ENCODE measurements around the gene GLB1L2. TPM values are rescaled to one million over a fixed set of nuclear protein-coding genes. Genes with fewer than 3 reads are reported as not detected.
"Not testable (repeated sequence)": the region's sequence is repeated elsewhere in the genome, so short reads cannot be mapped to it uniquely, and the experiment has no call there.

Gene GLB1L2
- polyA plus RNA-seq, 1 experiment, result 0.11 TPM

DNA sequence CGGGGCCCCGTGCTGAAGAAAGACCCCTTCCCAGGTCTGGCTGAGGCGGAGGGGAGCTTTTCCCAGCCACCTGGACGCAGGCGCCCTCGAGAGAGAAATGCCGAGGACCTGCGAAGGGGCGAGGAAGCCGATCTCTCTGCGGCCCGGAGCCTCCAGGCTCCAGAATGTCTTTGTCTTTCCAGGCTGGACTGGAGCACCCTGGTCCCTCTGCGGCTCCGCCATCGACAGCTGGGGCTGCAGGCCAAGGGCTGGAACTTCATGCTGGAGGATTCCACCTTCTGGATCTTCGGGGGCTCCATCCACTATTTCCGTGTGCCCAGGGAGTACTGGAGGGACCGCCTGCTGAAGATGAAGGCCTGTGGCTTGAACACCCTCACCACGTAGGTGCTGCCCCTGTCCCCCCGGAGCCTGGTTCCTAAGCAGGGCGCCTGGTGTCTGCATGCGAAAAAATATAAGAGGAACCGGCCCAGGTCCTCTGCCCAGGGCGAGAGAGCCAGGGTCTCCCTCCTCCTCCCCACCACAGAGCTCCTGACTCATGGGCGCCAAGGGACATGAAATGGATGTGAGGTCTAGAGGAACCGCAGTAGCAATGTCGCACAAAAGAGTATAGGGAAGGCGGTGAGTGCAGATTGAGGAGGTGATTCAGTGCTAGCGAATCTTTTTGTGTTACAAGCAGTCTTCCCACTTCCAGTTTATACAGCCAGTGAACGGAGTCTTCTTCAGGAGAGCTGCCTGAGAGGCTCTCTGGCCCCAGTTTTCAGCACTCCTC lies 11.0 kb downstream of the GLB1L2 start:
- H3K27me3 ChIP-seq (ENCODE audit: control insufficient read depth, insufficient read depth, low read length), result no peaks in the 10 kb centered on the region
- CTCF ChIA-PET, result interaction anchor here (0.7 kb wide), 1 partner anchor 32 kb away, joined by 3 read pairs; no protein-coding TSS in a partner anchor
- no peak for DNase-seq (ENCODE audit: low read depth, low spot score)
- TF ChIP-seq, protein P1, sequence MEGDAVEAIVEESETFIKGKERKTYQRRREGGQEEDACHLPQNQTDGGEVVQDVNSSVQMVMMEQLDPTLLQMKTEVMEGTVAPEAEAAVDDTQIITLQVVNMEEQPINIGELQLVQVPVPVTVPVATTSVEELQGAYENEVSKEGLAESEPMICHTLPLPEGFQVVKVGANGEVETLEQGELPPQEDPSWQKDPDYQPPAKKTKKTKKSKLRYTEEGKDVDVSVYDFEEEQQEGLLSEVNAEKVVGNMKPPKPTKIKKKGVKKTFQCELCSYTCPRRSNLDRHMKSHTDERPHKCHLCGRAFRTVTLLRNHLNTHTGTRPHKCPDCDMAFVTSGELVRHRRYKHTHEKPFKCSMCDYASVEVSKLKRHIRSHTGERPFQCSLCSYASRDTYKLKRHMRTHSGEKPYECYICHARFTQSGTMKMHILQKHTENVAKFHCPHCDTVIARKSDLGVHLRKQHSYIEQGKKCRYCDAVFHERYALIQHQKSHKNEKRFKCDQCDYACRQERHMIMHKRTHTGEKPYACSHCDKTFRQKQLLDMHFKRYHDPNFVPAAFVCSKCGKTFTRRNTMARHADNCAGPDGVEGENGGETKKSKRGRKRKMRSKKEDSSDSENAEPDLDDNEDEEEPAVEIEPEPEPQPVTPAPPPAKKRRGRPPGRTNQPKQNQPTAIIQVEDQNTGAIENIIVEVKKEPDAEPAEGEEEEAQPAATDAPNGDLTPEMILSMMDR (IDR thresholded peaks at IDR 0.05; ENCODE audit: low read depth, low read length), result no peak
- no peak overlapping the region for H3K4me3 ChIP-seq (ENCODE audit: low read depth, low read length)
- POLR2A ChIA-PET, result no interaction called here
- H3K9me3 ChIP-seq (ENCODE audit: control insufficient read depth, insufficient read depth, low read length), result peaks cover 20% of the 10 kb centered on the region
- no peak overlapping the region for H3K27ac ChIP-seq (ENCODE audit: low read depth, low read length)

DNA sequence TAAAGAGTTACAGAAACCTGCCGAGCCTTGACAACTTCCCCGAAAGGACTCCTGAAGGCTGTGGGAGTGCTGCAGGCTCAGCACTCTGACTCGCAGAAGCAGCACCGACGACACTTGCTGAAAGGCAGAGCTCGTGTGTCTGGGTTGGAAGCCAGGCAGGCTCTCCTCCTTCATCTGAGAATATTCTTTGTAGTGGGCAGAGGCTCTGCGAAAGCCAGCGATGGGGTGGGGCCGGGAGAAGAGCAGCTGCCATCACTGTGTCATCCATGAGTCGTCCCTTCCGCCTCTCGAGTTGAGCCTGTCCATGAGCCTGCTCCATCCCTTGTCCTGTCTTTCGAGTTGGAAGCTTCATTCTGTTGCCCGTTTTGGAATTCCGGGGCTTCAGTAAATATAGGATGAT lies 11.9 kb downstream of the GLB1L2 start:
- ChIA-PET POLR2A (no interaction called here), CTCF (no interaction called here)
- Histone ChIP-seq H3K27ac (ENCODE audit: low read depth, low read length) (no peak overlapping the region), H3K9me3 (ENCODE audit: control insufficient read depth, insufficient read depth, low read length) (peaks cover 20% of the 10 kb centered on the region), H3K27me3 (ENCODE audit: control insufficient read depth, insufficient read depth, low read length) (no peaks in the 10 kb centered on the region), H3K4me3 (ENCODE audit: low read depth, low read length) (no peak overlapping the region)
- TF ChIP-seq, protein P1 (IDR thresholded peaks at IDR 0.05; ENCODE audit: low read depth, low read length), result no peak
- DNase-seq (ENCODE audit: low read depth, low spot score), result no peak

DNA sequence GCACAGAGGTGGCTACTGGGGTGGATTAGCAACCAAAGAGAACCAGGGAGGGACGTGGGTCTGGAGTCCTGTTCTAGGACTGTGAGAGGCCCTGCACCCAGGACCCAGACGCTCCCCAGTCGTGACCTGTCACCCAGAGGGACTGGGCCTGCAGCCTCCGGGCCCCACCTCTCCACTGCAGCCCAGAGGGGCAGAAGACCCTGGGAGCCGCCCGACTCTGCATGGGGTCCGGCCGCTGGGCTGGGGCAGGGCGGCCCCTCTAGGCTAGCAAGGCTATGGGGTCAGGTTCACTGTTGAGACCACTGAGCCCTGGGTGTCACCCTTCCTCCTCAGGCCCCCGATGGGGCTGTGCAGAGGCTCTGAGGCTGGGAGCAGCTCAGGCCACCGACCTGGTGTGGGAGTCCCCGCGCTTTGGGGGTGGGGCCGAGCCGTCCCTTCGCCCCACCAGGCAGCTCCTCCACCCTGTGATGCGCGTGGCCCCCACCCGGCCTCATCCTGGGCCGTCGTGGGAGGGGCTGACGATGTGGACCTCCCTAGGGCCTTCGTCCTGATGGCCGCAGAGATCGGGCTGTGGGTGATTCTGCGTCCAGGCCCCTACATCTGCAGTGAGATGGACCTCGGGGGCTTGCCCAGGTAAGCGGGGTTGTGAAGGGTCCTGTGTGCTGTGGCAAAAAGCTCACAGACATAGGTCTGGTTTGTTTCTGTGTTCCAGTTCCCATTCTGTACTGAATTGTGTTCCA lies 12.9 kb downstream of the GLB1L2 start:
- H3K27me3 ChIP-seq (ENCODE audit: control insufficient read depth, insufficient read depth, low read length); DNase-seq (ENCODE audit: low read depth, low spot score); H3K4me3 ChIP-seq (ENCODE audit: low read depth, low read length); POLR2A ChIA-PET; H3K27ac ChIP-seq (ENCODE audit: low read depth, low read length); CTCF ChIA-PET: not testable (repeated sequence)
- H3K9me3 ChIP-seq (ENCODE audit: control insufficient read depth, insufficient read depth, low read length), result peaks cover 20% of the 10 kb centered on the region

DNA sequence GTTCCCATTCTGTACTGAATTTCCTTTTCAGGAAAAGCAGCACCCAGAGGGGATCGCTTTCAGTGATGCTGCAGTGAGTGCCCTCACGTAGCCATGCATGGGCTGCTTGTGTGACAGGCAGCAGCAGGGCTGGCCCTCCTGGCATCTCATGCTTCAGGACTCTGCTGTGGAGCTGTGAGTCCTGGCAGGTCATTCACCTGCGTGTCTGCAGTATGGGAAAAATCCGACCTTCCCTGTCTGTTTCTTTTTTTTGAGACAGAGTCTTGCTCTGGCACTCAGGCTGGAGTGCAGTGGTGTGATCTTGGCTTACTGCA lies 13.4 kb downstream of the GLB1L2 start:
- Histone ChIP-seq H3K9me3 (ENCODE audit: control insufficient read depth, insufficient read depth, low read length) (peaks cover 19% of the 10 kb centered on the region), H3K27me3 (ENCODE audit: control insufficient read depth, insufficient read depth, low read length) (no peaks in the 10 kb centered on the region), H3K4me3 (ENCODE audit: low read depth, low read length) (no peak overlapping the region), H3K27ac (ENCODE audit: low read depth, low read length) (no peak overlapping the region)
- TF ChIP-seq, protein P1 (IDR thresholded peaks at IDR 0.05; ENCODE audit: low read depth, low read length), result no peak
- CTCF ChIA-PET, result no interaction called here
- no peak for DNase-seq (ENCODE audit: low read depth, low spot score)
- POLR2A ChIA-PET, result no interaction called here

DNA sequence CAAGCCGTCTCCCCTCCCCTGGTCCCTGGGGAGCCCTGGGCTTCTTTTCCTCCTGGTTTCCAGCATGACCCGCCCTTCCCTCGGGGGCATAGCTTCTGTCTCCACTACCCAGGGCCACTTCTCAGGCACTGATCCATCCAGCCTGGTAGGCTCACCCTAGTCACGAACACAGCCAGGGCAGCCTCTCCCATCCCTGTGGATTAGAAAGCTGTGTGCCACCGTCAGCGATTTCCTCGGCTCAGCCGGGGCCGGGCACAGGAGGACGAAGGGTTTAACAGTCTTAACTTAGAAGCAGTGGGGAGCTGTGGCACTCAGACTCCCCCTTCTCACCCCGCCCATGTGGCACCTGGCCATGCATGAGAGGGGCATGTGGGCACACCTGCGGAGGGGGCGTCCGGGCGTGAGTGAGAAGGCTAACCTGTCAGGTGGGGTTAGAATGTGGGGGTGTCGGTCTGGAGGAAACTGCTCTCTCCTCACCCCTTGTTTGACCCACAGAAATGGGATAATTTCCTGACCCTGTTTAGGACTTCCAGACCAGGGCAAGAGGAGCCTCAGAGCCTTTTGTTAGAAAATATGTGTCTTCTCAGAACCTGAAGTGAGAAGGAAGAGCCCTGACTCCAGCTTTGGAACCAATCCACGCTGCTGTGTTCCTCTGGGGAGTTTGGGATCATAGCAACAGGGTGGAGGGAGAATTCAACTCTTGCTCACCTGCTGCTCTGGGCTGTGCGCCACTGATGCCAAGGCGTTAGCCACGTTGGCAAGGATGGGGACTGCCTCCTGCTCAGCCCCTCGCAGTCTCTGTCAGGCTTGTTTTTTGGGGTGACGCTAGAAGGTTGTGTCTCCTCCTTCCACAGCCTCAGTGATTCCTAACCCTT lies 14.6 kb downstream of the GLB1L2 start:
- Histone ChIP-seq H3K27ac (ENCODE audit: low read depth, low read length) (no peak overlapping the region), H3K4me3 (ENCODE audit: low read depth, low read length) (no peak overlapping the region), H3K27me3 (ENCODE audit: control insufficient read depth, insufficient read depth, low read length) (no peaks in the 10 kb centered on the region), H3K9me3 (ENCODE audit: control insufficient read depth, insufficient read depth, low read length) (peaks cover 14% of the 10 kb centered on the region)
- ChIA-PET POLR2A (no interaction called here), CTCF (no interaction called here)
- DNase-seq (ENCODE audit: low read depth, low spot score), result no peak
- TF ChIP-seq, protein P1 (IDR thresholded peaks at IDR 0.05; ENCODE audit: low read depth, low read length), result no peak
